HL-60 (cell line): ENCODE results near the gene SPOCK3.

Source experiments
- CTCF ChIP-seq: IDR thresholded peaks from one replicate; pipeline ENCODE4 v1.5.1; 2011; ENCODE audit warnings: low read length, control low read depth, inconsistent platforms; ENCODE audit not compliant: insufficient read depth
- POLR2AphosphoS5 ChIP-seq: IDR thresholded peaks from 2 replicates; pipeline ENCODE4 v1.6.1; 2012; ENCODE audit warnings: low read depth
- REST ChIP-seq: IDR thresholded peaks from 2 replicates; pipeline ENCODE4 v1.6.1; 2012; ENCODE audit warnings: low read depth; ENCODE audit not compliant: insufficient replicate concordance
- SPI1 ChIP-seq: IDR thresholded peaks from 2 replicates; pipeline ENCODE4 v1.6.1; 2012; ENCODE audit warnings: low read depth, mild to moderate bottlenecking, borderline replicate concordance

- TF ChIP-seq CTCF, result no peak
- TF ChIP-seq POLR2AphosphoS5, result no peak
- no peak for TF ChIP-seq SPI1
- TF ChIP-seq REST, result no peak
Measured at GRCh38 chr4:166839615-166840251, 394.6 kb downstream of the SPOCK3 start.
